ENCODE measurements around the gene CCL1. TPM values are rescaled to one million over a fixed set of nuclear protein-coding genes. Genes with fewer than 3 reads are reported as not detected.

CCL1 gene
- total and polyA plus RNA-seq, 2 donors (not counting 1 experiment from before 2014, with no cell fraction given) = not detected

- Histone ChIP-seq H3K9me3 (ENCODE audit: control insufficient read depth, insufficient read depth, low read depth, low read length) (no peaks in the 10 kb centered on the region), H3K4me2 (ENCODE audit: extremely low read depth, insufficient read depth, low read length) (no peak overlapping the region), H4K20me1 (ENCODE audit: control insufficient read depth, extremely low read depth, insufficient read depth, low read length) (no peaks in the 10 kb centered on the region), H3K27ac (ENCODE audit: insufficient read depth, low read length) (no peak overlapping the region), H3K27me3 (ENCODE audit: control insufficient read depth, insufficient read depth, low read length) (peaks cover 5% of the 10 kb centered on the region), H3K4me3 (replicated peaks in 1 of 4; ENCODE audit: control extremely low read depth in 1 of 4, insufficient read depth in 1 of 4, low read depth in 3 of 4, low read length in 4 of 4) (no peak overlapping the region), H3K79me2 (ENCODE audit: control insufficient read depth, insufficient read depth, low read length) (no peaks in the 10 kb centered on the region), H3K36me3 (ENCODE audit: control insufficient read depth, insufficient read depth, low read length) (no peaks in the 10 kb centered on the region), H3K4me1 (ENCODE audit: control insufficient read depth, extremely low read depth, insufficient read depth, low read length) (no peaks in the 10 kb centered on the region), H2AFZ (ENCODE audit: low read length) (no peak overlapping the region), H3K9ac (ENCODE audit: insufficient read depth, low read length) (no peak overlapping the region)
- no peak for DNase-seq (ENCODE audit: low read depth in 2 of 2)
- no peak for TF ChIP-seq CTCF (conservative IDR thresholded peaks at IDR 0.05 in 1 of 2, IDR thresholded peaks at IDR 0.05 in 1 of 2; ENCODE audit: low read depth in 1 of 2, low read length in 2 of 2)
- no peak for TF ChIP-seq EZH2 (IDR thresholded peaks at IDR 0.05; ENCODE audit: low read length, missing control alignments)
Measured at GRCh38 chr17:34368196-34368945, 5.3 kb upstream of the CCL1 start.

- Histone ChIP-seq H3K9me3 (ENCODE audit: control insufficient read depth, insufficient read depth, low read depth, low read length) (no peaks in the 10 kb centered on the region), H3K36me3 (ENCODE audit: control insufficient read depth, insufficient read depth, low read length) (no peaks in the 10 kb centered on the region), H3K4me1 (ENCODE audit: control insufficient read depth, extremely low read depth, insufficient read depth, low read length) (no peaks in the 10 kb centered on the region), H3K4me2 (ENCODE audit: extremely low read depth, insufficient read depth, low read length) (no peak overlapping the region), H3K27me3 (ENCODE audit: control insufficient read depth, insufficient read depth, low read length) (peaks cover 5% of the 10 kb centered on the region), H3K4me3 (replicated peaks in 1 of 4; ENCODE audit: control extremely low read depth in 1 of 4, insufficient read depth in 1 of 4, low read depth in 3 of 4, low read length in 4 of 4) (no peak overlapping the region), H4K20me1 (ENCODE audit: control insufficient read depth, extremely low read depth, insufficient read depth, low read length) (no peaks in the 10 kb centered on the region), H2AFZ (ENCODE audit: low read length) (no peak overlapping the region), H3K9ac (ENCODE audit: insufficient read depth, low read length) (no peak overlapping the region), H3K79me2 (ENCODE audit: control insufficient read depth, insufficient read depth, low read length) (no peaks in the 10 kb centered on the region), H3K27ac (ENCODE audit: insufficient read depth, low read length) (no peak overlapping the region)
- TF ChIP-seq EZH2 (IDR thresholded peaks at IDR 0.05; ENCODE audit: low read length, missing control alignments) (no peak), CTCF (conservative IDR thresholded peaks at IDR 0.05 in 1 of 2, IDR thresholded peaks at IDR 0.05 in 1 of 2; ENCODE audit: low read depth in 1 of 2, low read length in 2 of 2) (no peak)
- DNase-seq (ENCODE audit: low read depth in 2 of 2) = no peak
Measured at GRCh38 chr17:34367486-34368195, 4.6 kb upstream of the CCL1 start.

GRCh38 chr17:34366529-34367107 is 3.6 kb upstream of the CCL1 start:
- peaks cover 5% of the 10 kb centered on the region for H3K27me3 ChIP-seq (ENCODE audit: control insufficient read depth, insufficient read depth, low read length)
- no peak overlapping the region for H2AFZ ChIP-seq (ENCODE audit: low read length)
- no peak overlapping the region for H3K9ac ChIP-seq (ENCODE audit: insufficient read depth, low read length)
- no peaks in the 10 kb centered on the region for H3K9me3 ChIP-seq (ENCODE audit: control insufficient read depth, insufficient read depth, low read depth, low read length)
- H3K4me1 ChIP-seq (ENCODE audit: control insufficient read depth, extremely low read depth, insufficient read depth, low read length) = no peaks in the 10 kb centered on the region
- H3K4me2 ChIP-seq (ENCODE audit: extremely low read depth, insufficient read depth, low read length) = no peak overlapping the region
- no peaks in the 10 kb centered on the region for H3K36me3 ChIP-seq (ENCODE audit: control insufficient read depth, insufficient read depth, low read length)
- H4K20me1 ChIP-seq (ENCODE audit: control insufficient read depth, extremely low read depth, insufficient read depth, low read length) = no peaks in the 10 kb centered on the region
- TF ChIP-seq CTCF (conservative IDR thresholded peaks at IDR 0.05 in 1 of 2, IDR thresholded peaks at IDR 0.05 in 1 of 2; ENCODE audit: low read depth in 1 of 2, low read length in 2 of 2) = no peak
- TF ChIP-seq EZH2 (IDR thresholded peaks at IDR 0.05; ENCODE audit: low read length, missing control alignments) = no peak
- no peaks in the 10 kb centered on the region for H3K79me2 ChIP-seq (ENCODE audit: control insufficient read depth, insufficient read depth, low read length)
- no peak for DNase-seq (ENCODE audit: low read depth in 2 of 2)
- no peak overlapping the region for H3K4me3 ChIP-seq (replicated peaks in 1 of 4; ENCODE audit: control extremely low read depth in 1 of 4, insufficient read depth in 1 of 4, low read depth in 3 of 4, low read length in 4 of 4)
- H3K27ac ChIP-seq (ENCODE audit: insufficient read depth, low read length) = no peak overlapping the region
